Activated naive CD4-positive, alpha-beta T cell treated with Interleukin-2 at 50 U/mL for 16 hours (primary cell): ENCODE measurements around the gene TCERG1L.

Experiments used
- DNase-seq: peaks from one replicate; pipeline ENCODE4 v3.0.0-alpha.2; 2020

Gene TCERG1L

DNA sequence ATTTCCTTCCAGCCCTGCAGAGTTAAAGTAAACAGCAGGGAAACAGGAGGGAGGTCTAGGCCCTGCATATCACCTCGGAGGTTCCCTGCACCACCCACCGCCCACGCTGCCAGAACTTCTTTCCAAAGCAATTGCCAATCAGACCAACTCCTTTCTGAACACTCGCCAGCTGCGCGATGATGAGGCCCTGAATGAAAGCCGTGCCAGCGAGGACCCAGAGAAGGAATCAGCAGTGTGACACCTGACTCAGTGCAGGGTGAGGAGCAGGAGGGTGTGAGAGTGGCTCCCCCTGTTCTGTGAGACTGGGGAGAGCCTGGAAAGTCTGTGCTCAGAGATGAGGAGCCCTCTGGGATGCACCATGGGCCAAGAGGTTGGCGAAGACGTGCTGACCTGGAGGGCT lies 3.3 kb upstream of the TCERG1L start:
- no peak for DNase-seq

DNA sequence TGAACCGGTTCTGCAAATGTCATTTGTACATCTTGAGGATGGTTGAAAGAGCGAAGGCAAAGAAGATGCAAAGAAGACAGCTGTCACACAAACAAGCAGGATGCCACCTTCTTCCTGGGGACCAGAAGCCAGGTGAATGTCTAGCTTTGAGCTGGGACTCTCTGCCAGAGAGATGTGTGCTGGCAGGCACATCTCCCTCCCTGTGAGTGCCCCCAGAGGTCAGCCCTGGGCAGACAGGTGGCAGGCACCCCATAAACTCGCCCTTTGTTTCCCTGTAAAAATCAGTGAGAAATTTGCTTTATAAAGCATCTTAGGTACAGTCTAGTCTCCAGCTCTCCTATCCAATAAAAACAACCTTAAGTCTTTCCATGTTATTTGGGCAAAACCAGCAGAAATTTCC lies 2.6 kb upstream of the TCERG1L start:
- no peak for DNase-seq

DNA sequence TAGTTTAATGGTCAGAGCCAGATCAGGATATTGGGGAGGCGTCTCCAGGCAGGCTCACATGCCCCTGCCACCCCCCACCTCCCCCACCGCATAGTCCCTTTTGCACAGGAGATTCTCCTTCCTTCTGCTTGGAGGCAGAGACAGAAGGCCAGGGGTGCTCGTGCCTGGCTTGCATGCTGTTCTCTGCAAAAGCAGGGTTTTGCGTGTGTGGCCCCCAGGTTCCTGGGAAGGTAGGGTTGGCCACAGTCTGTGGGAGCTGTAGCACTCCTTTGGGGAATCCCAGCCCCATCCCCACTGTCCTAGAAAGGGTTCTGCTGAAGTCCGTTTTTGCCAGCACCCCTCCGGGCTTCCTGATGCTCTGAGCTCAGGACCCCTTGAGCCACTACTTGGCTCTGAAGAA lies 1.9 kb upstream of the TCERG1L start:
- DNase-seq = no peak

DNA sequence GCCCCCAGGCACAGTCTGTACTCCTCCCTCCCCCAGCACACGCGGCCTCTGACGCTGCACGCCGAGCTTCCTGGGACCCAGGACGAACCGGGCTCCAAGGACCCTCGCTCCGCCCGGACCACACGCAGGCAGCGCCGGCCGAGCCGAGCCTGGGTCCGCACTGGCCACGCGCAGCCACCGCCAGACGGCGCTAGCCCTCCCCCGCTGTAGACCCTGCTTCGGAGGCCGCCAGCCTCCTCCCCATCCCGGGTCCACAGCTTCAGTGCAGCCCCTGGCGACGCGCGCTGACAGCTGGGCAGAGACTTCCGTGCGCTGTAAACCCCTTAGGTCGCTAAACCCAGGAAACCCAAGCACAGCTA lies 936 bp upstream of the TCERG1L start:
- DNase-seq = no peak

DNA sequence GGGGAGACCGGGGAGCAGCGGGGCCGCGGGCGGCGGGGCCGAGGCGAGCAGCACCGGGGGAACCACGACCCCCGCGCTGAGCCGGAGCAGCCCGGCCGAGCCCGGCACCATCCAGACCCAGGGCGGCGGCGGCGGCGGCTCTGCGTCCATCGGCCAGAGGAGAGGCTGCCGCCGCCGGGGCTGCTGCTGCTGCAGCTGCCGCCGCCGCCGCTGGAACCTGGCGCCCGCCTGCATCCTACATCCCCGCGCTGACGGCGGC lies 190 bp downstream of the TCERG1L start:
- DNase-seq = no peak

DNA sequence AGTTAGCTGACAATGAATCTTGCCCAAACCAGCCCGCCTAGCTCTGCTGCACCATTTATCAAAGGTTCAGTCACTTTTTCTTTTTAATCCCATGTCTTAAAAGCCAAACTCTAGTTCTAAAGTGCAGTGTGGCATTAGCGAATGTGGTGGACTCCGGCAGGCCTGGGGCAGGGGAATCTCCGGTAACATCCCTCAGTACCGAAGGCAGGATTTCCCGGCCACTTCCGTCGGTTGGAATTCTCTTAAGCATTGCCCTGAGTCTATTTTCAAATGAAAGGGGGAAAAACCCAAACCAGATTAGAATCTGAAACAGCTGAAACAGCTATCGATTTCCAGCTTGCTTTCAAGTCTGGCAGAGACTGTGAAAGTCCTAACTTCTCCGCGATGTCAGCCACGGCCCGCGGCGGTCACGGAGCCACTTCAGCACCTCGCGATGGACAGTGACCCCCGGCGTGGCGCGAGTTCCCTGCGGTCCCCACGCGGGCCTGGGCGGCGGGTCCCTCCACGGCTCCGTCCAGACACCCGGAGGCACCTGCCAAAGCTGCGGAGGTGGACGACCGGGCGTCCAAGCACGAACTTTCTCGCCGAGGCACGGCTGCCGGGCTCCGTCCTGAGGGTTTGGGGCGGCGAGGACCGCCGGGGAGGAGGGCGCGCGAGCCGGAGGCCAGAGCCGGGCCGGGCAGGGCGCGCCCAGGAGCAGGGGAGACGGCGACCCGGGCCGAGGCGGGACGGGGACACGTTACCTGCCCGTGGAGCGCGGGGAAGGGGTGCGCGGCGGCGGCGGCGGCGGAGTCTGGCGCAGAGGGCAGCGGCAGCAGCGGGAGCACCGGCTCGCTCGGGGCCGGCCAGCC lies 745 bp downstream of the TCERG1L start:
- DNase-seq = no peak

DNA sequence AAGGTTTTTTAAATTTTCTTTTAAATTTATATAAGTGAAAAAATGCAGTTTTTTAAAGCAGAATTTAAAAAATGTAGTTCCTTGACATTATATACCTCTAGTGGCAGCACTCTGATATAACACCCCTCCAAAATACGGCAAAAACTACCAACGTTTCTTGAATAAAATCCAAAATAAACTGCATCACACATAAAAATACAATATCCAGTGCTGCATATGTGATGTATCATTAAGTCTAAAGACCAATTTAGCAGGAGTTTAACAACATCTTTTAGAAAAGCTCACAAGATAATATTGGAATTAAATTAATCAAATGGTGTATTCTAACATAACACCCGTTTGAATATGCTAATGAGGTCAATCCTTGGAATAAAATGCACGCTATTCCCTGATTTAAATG lies 1.4 kb downstream of the TCERG1L start:
- DNase-seq = no peak

DNA sequence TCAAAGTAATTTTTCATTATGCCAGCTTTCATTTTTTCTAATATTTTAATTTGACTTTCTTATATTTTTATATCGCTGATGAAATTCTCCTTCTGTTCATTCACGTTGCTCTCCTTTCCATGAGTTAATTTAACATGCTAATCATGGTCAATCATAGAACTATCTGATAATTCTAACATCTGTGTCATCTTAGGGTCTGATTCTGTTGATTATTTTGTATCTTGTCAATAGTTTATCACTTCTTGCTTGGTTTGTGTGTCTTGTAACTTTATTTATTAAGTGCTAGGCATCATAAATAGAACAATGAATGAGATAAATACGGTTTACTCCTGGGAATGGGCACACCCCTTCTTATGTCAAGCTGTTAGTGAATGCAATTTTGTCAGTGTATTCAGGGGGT lies 11.0 kb downstream of the TCERG1L start:
- no peak for DNase-seq

DNA sequence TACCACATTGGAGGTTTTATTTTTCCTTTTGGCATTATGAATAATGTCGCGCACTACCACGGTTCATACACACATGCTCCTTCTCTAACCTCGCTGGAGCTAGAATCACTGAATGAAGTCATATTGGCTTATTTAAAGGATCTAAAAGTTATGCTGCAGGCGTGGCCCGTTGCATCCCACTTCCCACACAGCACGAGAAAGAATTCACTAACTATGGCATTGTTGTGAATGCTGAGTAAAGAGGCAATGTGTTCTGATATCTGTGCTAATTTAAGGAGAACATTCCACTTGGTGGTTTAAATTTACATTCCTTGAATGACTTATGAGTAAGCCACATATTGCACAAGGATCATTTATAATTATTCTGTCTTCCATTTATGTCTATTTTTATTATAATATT lies 20.7 kb downstream of the TCERG1L start:
- DNase-seq = no peak

DNA sequence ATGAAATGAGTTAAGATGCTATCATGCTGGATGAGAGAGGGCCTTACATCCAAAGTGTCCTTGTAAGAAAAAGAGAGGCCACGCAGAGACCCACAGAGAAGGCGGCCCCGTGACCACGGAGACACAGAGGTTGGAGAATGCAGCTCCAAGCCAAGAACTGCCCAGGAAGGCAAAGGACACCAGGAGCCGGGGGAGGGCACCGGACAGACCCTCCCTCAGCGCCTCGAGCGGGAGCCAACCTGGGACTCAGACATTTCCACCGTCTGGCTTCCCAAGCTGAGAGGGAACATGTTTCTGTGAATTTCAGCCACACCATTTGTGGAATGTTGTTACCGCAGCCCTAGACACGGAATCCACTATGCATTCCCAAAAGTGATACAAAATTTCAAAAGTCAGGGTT lies 22.9 kb downstream of the TCERG1L start:
- no peak for DNase-seq

DNA sequence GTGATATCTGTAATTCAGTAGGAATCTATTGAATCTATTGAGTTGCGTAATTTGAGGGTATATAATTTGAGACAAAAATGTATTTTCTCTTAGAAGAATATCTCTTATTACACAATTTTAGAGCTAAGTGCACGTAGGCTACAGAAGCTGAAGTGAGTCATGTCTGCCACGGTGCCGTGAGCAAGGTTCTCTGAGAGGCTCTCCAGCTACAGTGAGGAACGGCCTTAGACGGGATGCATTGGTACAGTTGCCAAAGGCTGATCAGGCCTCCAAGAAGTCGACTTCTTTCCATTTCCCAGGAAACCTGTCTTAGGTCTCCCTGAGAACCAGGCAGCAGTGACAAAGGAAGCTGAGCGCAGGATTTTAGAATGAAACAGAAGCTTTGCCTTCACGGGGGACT lies 28.6 kb downstream of the TCERG1L start:
- DNase-seq = no peak

DNA sequence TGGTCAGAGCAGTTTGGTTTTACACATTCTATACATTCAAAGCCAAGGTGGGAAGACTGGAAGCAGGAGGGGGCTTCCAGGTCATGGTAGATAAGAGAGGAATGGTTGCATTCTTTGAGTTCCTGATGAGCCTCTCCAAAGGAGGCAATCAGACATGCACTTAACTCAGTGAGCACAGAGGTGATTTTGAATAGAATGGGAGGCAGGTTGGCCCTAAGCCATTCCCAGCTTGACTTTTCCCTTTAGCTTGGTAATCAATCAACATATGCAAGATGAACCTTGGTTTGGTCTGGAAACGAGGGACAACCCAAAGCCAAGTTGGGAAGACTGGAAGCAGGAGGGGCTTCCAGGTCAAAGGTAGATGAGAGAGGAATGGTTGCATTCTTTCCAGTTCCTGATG lies 31.4 kb downstream of the TCERG1L start:
- no peak for DNase-seq

DNA sequence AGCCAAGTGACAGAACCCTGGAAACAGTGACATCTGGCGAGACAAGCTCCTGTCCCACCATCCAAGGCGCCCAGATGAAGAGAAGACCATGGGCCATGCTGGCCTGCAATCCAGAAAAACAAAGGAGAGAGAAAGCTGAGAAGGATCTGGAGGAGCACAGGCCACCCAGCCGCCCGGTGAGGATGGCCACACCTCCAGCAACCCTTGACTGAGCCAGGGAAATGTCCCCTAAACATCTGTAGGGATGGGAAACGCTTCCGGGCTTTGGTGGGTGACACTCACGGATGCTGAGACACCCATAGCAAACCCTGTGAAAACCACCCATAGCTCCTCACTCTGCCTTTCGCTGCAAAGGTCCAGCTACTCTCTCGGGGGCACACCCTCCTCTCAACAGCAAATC lies 32.0 kb downstream of the TCERG1L start:
- no peak for DNase-seq

DNA sequence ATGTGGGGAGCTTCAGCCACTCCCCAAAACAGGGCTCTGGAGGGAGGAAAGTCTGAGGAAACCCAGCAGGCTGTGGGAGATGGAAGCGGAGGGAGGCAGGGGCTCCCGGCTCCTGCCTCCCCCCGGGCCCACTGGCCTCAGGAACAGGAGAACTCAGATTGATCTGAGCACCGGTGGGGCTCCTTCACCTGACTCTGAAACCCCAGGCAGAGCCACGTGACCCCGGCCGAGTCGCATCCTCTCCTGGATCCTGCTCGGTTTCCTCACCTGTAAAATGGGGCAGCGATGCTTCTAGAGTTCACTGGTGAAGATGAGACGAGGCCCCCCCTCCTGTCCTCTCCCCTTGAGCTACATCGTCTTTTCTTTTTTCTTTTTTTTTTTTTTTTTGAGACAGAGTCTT lies 33.6 kb downstream of the TCERG1L start:
- no peak for DNase-seq

DNA sequence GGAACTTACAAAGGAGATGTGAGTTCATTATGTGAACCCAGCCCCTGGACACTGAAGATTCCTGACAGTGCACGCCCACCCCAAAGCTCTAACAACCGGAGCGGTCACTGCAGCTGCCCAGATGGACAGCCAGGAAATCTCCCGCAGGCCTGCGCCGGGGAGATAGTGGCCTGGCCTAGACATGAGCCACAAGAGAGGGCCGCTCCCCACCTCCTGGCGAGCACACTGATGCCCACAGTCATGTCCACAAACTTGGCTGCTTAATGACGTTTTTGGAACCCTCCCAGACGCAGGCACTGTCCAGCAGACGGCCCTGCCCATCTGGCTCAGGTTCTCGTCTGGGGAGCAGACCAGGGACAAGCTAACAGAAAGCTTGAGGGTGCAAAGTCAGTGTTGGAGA lies 34.2 kb downstream of the TCERG1L start:
- no peak for DNase-seq

DNA sequence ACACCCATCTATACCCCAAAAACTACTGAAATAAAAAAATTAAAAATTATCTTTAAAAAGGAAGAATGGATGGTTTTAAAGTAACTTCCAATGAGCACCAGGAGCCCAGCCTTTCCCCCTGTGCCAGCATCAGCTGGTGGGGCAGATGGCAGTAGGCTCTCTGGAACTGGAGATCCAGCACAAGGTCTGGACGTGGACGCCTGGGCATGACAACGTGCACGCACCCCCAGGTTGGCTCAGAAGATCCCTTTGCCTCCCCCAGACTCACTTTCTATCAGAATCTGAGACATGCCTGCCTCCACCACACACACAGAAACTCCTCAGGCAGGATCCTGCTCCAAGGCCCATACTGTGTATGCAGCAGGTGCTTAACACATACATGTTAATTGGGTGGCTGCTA lies 35.8 kb downstream of the TCERG1L start:
- no peak for DNase-seq

DNA sequence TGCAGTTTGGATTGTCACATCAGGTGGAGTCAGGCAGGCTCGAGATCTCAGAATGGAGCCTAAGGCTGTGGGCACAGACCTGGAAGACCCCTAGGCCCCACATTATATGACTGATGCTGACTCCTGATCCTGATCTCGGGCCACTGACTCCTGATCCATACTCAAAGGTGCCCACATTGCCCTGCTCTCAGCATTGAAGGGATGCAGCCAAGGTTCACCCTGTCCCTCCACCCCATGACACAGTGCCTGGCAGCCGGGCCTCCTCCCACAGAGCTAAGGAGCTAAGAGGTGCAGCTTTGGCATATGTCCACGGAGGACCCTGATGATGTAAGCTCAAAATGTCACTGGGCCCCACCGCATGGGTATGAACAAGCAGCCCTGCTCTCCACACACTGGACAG lies 36.6 kb downstream of the TCERG1L start:
- no peak for DNase-seq

DNA sequence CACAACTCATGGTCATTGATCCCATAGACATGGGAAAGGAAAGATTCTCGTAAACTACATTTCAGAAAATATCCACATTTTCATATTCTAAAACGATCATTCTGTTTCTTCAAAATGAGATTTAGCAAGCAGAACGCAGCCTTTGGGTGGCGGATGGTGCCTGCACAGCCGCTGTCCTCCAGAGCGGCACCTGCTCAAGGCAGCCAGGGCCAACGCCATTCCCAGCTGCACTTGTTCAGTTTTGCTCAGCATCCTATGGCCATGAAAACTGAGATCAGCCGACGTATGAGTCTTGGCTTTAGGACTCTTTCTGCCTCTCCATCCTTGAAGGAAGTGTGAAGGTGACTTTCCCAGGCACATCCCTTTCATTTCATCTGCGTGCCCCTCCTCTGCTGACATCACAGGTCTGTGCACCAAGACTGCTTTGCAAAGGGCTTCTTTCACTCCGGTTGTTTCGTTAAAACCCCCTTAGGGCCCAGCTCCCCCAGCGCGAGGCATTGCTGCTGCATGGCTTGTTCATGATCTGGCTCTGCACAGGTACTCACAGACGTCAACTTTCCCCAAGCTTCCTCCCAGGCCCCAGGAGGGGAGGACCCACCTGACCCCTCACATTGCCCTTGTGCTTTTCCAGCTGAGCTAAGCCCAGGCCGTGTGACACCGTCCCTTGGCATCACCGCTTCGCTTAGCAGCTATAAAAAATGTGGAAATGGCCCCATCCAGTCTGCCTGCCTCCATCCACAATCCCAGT lies 37.2 kb downstream of the TCERG1L start:
- no peak for DNase-seq

DNA sequence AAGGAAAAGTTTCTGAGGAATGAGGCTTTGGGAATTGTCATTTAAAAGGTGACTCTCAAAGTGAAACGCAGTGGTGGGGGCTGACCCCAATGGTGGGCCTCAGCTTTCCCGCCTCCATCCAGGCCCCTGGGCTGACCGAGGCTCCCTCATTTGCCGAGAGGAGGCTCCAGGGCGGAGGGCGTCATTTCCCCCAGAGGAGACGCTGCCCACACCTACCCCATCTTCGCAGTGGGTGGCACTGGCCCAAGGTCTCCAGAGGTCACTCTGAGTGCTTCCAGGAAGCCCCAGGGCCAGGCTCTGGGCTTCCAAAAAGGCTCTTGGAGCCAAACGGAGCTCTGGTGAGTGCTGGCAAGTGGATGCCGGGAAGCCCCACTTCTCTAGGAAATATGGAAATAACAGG lies 38.0 kb downstream of the TCERG1L start:
- no peak for DNase-seq

DNA sequence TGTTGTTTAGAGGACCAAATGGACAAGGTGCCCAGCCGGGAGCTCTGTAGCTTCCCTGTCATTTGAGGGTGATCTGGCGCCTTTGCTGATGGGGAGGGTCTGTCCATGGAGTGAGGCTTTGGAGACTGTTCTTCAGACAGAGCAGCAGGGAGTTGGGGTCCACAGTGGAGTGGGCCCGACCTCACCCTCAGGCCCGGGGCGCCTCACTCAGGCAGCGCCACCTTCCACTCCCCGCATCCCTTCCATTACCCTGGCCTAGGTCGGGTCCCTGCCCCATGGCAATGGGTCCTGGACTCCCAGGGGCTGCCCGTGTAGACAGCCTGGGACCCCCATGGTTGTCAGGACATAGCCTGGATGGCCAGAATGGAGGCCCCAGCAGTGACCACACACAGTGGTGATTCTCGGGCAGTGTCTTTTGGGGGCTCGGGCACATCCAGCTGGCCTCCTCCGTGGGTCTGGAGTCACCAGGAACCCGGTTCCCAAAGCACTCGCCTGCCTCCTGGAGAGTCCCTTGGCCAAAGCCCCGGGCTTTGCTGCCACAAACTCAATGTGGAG lies 38.5 kb downstream of the TCERG1L start:
- DNase-seq = no peak

DNA sequence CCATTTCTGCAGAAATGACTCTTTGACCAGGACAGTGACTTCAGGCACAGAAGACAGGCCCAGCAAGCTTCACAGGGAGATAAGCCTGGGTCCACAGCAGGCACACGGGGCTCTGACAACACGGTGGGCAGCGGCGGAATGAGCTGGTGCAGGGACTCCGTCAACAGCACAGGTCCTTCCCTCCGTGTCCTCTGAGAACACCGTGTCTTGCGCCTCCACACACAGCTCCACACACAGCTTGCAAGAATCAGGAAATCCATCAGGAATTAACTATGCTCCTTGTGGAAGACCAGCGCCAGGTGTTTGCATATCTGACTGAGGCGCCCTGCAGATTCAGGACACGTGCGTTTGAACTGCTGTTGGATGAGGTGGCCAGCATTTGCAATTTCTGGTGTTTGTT lies 39.6 kb downstream of the TCERG1L start:
- no peak for DNase-seq

DNA sequence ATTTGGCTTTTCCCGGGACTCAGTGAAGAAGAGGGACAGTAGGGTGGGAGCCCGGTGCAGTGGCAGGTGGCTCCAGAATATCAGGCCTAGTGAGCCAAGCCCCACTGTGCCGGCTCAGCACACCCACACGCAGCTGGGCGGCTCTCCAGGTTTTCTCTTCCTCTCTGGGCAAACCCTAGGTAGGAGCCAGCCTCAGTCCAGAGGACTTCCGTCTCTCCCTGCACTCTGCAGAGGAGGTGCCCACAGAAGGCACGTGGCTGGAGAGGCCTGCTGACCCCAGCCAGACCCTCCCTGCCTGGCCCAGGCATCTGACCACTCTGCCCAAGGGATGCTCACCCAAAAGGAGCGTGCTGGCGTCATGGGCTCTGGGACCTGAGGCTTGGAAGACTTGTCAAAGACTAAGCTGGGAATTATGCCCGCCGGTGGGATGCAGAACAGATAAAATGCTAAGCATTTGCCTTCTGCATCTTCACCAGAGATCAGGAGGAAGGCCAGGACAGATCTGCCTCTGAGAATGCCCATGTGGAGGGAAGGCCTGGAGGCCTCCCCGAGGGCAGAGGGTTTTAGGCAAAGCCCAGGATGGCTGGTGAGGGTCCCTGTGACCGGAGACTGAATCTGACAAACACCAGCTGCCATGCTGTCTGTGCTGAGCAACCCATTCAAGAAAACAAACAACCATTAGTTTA lies 40.2 kb downstream of the TCERG1L start:
- DNase-seq = no peak

DNA sequence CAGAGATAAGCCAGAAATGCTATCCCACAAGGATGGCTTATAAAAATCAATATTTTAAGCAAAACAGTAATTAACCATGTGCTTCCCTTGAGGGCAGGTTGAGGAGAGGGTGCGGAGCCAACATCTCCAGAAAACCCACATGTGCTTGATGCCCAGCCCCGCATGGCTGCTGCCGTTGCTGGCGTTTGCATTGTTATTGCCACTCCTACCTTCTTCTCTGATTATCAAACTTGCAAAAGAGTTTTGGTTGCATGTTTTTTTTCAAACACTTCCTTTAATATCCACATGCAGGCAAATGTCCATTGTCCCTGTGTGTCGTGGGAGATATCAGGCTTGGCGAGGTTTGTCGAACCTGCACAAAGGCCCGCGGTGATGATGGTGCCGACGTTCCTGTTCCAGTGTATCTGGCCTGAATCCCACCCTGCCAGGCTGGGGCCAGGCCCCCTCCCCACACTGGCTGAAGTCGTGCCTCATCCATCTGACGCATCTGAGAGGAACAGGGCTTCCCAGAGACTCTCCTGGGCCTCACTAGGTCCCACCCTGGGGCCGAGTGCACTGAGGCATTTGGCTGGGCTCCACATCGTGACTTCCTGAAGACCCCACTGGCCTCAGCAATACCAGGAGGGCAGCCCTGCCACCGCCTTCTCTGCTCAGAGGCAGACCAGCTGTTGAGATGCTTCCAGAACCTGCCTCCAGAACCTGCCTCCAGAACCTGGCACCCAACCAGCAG lies 40.9 kb downstream of the TCERG1L start:
- no peak for DNase-seq
